ENCODE results near the gene FRYL.

- no peak for TF ChIP-seq EZH2 (IDR thresholded peaks at IDR 0.05; ENCODE audit: borderline replicate concordance)
- no peak for TF ChIP-seq CTCF (IDR thresholded peaks at IDR 0.05; ENCODE audit: poor library complexity)
Observed at GRCh38 chr4:48798117-48798516, 18.0 kb upstream of the FRYL start.

Measured in hepatocyte (in vitro differentiated cells).